ENCODE data around the gene FMN1. TPM values are rescaled to one million over a fixed set of nuclear protein-coding genes. Genes with fewer than 3 reads are reported as not detected.

The FMN1 gene
- total and polyA plus RNA-seq, 10 of the 15 experiments (the other 5 are each of a cell fraction or from before 2014, with no cell fraction given), result 0.05 to 0.16 (median 0.08) TPM; not detected in 4

DNA sequence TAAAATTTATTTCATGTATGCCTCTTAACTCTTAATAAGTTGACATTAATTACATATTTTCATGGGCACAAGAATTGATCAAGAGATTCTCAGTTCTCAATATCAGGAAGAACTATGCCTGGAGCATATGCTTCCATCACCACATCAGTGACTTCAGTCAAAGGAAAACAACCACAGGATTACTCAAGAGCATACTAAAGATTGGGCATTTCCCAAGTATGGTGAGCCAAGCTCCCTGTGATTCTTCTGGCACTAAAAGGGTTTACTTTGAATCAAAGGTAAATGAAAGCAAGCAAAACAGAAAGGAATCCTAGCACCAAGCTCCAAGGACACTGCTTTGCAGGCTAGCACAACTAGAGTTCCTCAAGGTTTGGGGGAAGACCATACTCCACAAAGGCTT lies 44.6 kb downstream of the FMN1 start:
- no peaks in the 10 kb centered on the region for H4K20me1 ChIP-seq (ENCODE audit: control insufficient read depth, insufficient read depth)
- intact Hi-C loops (cut with micrococcal nuclease; ENCODE audit: unreplicated experiment), result no loop called here
- ATAC-seq (no peak), DNase-seq (ENCODE audit: low read depth, low spot score) (no peak), FAIRE-seq (no peak)
- CTCF ChIA-PET, result no interaction called here
- no peaks in the 10 kb centered on the region for H3K79me2 ChIP-seq (ENCODE audit: control insufficient read depth, insufficient read depth, low read length)
- no peaks in the 10 kb centered on the region; the same call in 2 of the 3 replicates for H3K9me3 ChIP-seq (replicated peaks; ENCODE audit: control insufficient read depth, insufficient read depth, low read length)
- H3K4me1 ChIP-seq (ENCODE audit: control insufficient read depth, insufficient read depth, low read length), result no peaks in the 10 kb centered on the region
- no peaks in the 10 kb centered on the region for H3K36me3 ChIP-seq (ENCODE audit: control insufficient read depth in 2 of 2, insufficient read depth in 2 of 2, low read length in 1 of 2)
- POLR2A ChIA-PET, result no interaction called here
- in situ Hi-C loops (cut with MboI), result no loop called here
- H3K4me2 ChIP-seq (ENCODE audit: control insufficient read depth, insufficient read depth), result no peak overlapping the region
- no TSS peak for BruUV-seq (replicated peaks)
- RAD21 ChIA-PET (ENCODE audit: unreplicated experiment), result no interaction called here
- no peak overlapping the region for H3K9ac ChIP-seq (ENCODE audit: control insufficient read depth, insufficient read depth, low read length)
- TF ChIP-seq NFYA (IDR thresholded peaks at IDR 0.05; ENCODE audit: borderline replicate concordance, low read depth, low read length), result no peak
- no peak for TF ChIP-seq NFXL1 (IDR thresholded peaks at IDR 0.05; ENCODE audit: borderline replicate concordance)
- TF ChIP-seq NBN (IDR thresholded peaks at IDR 0.05), result no peak
- TF ChIP-seq SRF (IDR thresholded peaks at IDR 0.05; ENCODE audit: low read depth in 2 of 2, low read length in 2 of 2), result no peak
- no peak for TF ChIP-seq YY1 (IDR thresholded peaks at IDR 0.05; ENCODE audit: low read depth, low read length)
- no peak for TF ChIP-seq SMC3 (IDR thresholded peaks at IDR 0.05; ENCODE audit: borderline replicate concordance, low read length)
- TF ChIP-seq CHD2 (IDR thresholded peaks at IDR 0.05; ENCODE audit: borderline replicate concordance, low read depth, low read length), result no peak
- TF ChIP-seq EED (IDR thresholded peaks at IDR 0.05; ENCODE audit: low read depth), result no peak
- TF ChIP-seq ZNF24 (IDR thresholded peaks at IDR 0.05), result no peak
- no peak overlapping the region for H2AFZ ChIP-seq (ENCODE audit: control insufficient read depth, low read depth, low read length)
- H3K27ac ChIP-seq (ENCODE audit: control insufficient read depth, insufficient read depth), result no peak overlapping the region
- SMC1A ChIA-PET (ENCODE audit: uncharacterized antibody, unreplicated experiment), result no interaction called here
- H3K27me3 ChIP-seq (replicated peaks in 1 of 2; ENCODE audit: control insufficient read depth in 2 of 2, insufficient read depth in 2 of 2, low read length in 1 of 2), result peaks cover 1 to 8% of the 10 kb centered on the region in 2 experiments; a peak in 2 of 4 replicates
- H3K4me3 ChIP-seq, result no peak overlapping the region

DNA sequence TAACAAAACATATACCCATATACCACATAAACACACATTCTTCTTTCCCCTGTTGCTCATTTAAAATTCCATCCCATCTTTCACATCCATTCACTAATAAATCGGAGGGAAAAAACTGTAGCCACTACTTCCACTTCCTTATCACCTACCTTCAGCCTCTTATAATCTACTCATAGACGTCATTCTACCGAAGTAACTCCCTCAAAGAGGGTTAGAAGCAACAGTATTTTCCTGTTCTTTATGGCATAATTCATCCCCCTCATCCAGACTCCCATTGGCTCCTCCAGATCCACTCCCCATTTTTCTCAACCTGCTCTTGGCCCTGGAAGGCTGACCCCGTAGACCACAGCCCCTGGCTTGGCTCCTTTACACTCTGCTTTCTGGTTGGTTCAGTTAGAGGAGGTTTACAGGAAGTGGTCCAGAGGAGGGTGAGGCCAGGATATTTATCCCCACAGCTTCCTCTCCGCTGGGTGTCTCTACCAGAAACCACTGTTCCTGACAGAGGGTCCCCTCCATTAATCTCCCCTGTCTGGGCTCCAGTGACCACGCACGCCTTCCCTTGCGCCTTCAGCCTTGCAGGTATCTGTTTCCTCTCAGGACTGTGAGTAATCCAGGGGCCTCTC lies 46.3 kb downstream of the FMN1 start:
- CTCF ChIA-PET, result interaction anchor here (0.6 to 1.0 kb wide), 3 partner anchors 15 to 49 kb away, joined by 3 to 4 read pairs (median 3); no protein-coding TSS in a partner anchor
- no peak overlapping the region for H3K4me2 ChIP-seq (ENCODE audit: control insufficient read depth, insufficient read depth)
- H3K9me3 ChIP-seq (replicated peaks; ENCODE audit: control insufficient read depth, insufficient read depth, low read length), result no peaks in the 10 kb centered on the region; the same call in 2 of the 3 replicates
- H3K36me3 ChIP-seq (ENCODE audit: control insufficient read depth in 2 of 2, insufficient read depth in 2 of 2, low read length in 1 of 2), result no peaks in the 10 kb centered on the region
- POLR2A ChIA-PET, result no interaction called here
- SMC1A ChIA-PET (ENCODE audit: uncharacterized antibody, unreplicated experiment), result no interaction called here
- RAD21 ChIA-PET (ENCODE audit: unreplicated experiment), result no interaction called here
- DNase-seq (ENCODE audit: low read depth, low spot score), result no peak
- in situ Hi-C loops (cut with MboI) (no loop called here), intact Hi-C loops (cut with micrococcal nuclease; ENCODE audit: unreplicated experiment) (no loop called here)
- H2AFZ ChIP-seq (ENCODE audit: control insufficient read depth, low read depth, low read length), result no peak overlapping the region
- no peak for FAIRE-seq
- 31% methylated on average over 8 of the region's 8 CpGs for WGBS (ENCODE audit: insufficient coverage, insufficient replicate concordance, low lambda C conversion rate, missing lambda C conversion rate)
- no TSS peak for BruUV-seq (replicated peaks)
- no peak overlapping the region for H3K9ac ChIP-seq (ENCODE audit: control insufficient read depth, insufficient read depth, low read length)
- H3K27me3 ChIP-seq (replicated peaks in 1 of 2; ENCODE audit: control insufficient read depth in 2 of 2, insufficient read depth in 2 of 2, low read length in 1 of 2), result peaks cover 0 to 4% of the 10 kb centered on the region in 2 experiments; a peak in 1 of 4 replicates
- no peaks in the 10 kb centered on the region for H3K4me1 ChIP-seq (ENCODE audit: control insufficient read depth, insufficient read depth, low read length)
- H3K27ac ChIP-seq (ENCODE audit: control insufficient read depth, insufficient read depth), result no peak overlapping the region
- no peaks in the 10 kb centered on the region for H4K20me1 ChIP-seq (ENCODE audit: control insufficient read depth, insufficient read depth)
- no peak for ATAC-seq
- no peak overlapping the region for H3K4me3 ChIP-seq
- no peaks in the 10 kb centered on the region for H3K79me2 ChIP-seq (ENCODE audit: control insufficient read depth, insufficient read depth, low read length)
- TF ChIP-seq TCF12 (IDR thresholded peaks at IDR 0.05; ENCODE audit: low read depth, low read length) (no peak), IKZF1 (conservative IDR thresholded peaks at IDR 0.05) (no peak), CBX5 (IDR thresholded peaks at IDR 0.05; ENCODE audit: low read depth) (no peak), POLR2AphosphoS2 (IDR thresholded peaks at IDR 0.05; ENCODE audit: low read depth, low read length) (no peak), MYB (IDR thresholded peaks at IDR 0.05; ENCODE audit: borderline replicate concordance, low read depth, low read length) (no peak), MTA3 (IDR thresholded peaks at IDR 0.05; ENCODE audit: borderline replicate concordance, low read length) (no peak), MYC (IDR thresholded peaks at IDR 0.05; ENCODE audit: insufficient read depth, insufficient read length, insufficient replicate concordance, low read length, severe bottlenecking) (no peak)
- TF ChIP-seq, protein P1, sequence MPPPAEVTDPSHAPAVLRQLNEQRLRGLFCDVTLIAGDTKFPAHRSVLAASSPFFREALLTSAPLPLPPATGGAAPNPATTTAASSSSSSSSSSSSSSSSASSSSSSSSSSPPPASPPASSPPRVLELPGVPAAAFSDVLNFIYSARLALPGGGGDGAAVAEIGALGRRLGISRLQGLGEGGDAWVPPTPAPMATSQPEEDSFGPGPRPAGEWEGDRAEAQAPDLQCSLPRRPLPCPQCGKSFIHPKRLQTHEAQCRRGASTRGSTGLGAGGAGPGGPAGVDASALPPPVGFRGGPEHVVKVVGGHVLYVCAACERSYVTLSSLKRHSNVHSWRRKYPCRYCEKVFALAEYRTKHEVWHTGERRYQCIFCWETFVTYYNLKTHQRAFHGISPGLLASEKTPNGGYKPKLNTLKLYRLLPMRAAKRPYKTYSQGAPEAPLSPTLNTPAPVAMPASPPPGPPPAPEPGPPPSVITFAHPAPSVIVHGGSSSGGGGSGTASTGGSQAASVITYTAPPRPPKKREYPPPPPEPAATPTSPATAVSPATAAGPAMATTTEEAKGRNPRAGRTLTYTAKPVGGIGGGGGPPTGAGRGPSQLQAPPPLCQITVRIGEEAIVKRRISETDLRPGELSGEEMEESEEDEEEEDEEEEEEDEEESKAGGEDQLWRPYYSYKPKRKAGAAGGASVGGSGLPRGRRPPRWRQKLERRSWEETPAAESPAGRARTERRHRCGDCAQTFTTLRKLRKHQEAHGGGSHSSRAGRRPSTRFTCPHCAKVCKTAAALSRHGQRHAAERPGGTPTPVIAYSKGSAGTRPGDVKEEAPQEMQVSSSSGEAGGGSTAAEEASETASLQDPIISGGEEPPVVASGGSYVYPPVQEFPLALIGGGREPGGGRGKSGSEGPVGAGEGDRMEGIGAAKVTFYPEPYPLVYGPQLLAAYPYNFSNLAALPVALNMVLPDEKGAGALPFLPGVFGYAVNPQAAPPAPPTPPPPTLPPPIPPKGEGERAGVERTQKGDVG (CRISPR knock-in tag; IDR thresholded peaks at IDR 0.05), result no peak

All from GM12878 (cell line).